ENCODE measurements around the gene CENPE. TPM values are rescaled to one million over a fixed set of nuclear protein-coding genes. Genes with fewer than 3 reads are reported as not detected.

CENPE gene
- total and polyA plus RNA-seq, 2 donors (not counting 3 experiments of a cell fraction or from before 2014, with no cell fraction given): 1.7 to 50.8 TPM

GRCh38 chr4:103075435-103075893 is 122.7 kb downstream of the CENPE start:
- Histone ChIP-seq H3K9me1 (replicated peaks; ENCODE audit: control insufficient read depth, extremely low read depth, insufficient read depth, low read length) (no peaks in the 10 kb centered on the region), H3K9me3 (replicated peaks; ENCODE audit: control insufficient read depth, insufficient read depth, low read length) (no peaks in the 10 kb centered on the region), H3K4me1 (ENCODE audit: control insufficient read depth, extremely low read depth, insufficient read depth, low read length) (peaks cover 15% of the 10 kb centered on the region), H3K79me2 (ENCODE audit: control insufficient read depth, insufficient read depth, low read length) (peaks cover 47% of the 10 kb centered on the region), H4K20me1 (replicated peaks; ENCODE audit: control insufficient read depth, extremely low read depth, insufficient read depth, low read length) (peaks cover 3% of the 10 kb centered on the region), H3K9ac (replicated peaks; ENCODE audit: extremely low read depth, insufficient read depth, low read length) (peak overlapping the region; percentile 92), H3K27me3 (ENCODE audit: control insufficient read depth in 2 of 2, insufficient read depth in 2 of 2, low read length in 2 of 2) (no peaks in the 10 kb centered on the region), H2AFZ (ENCODE audit: low read depth, low read length) (peak overlapping the region; percentile 84), H3K4me3 (replicated peaks in 1 of 3; ENCODE audit: insufficient read depth in 1 of 3, low read depth in 1 of 3, low read length in 3 of 3) (peak overlapping the region; percentile 76 to 83 (median 79)), H3K4me2 (ENCODE audit: insufficient read depth, low read length) (peak overlapping the region; percentile 93), H3K36me3 (ENCODE audit: control insufficient read depth in 2 of 2, extremely low read depth in 1 of 2, insufficient read depth in 2 of 2, low read length in 2 of 2) (no peaks in the 10 kb centered on the region), H3K27ac (ENCODE audit: insufficient read depth, low read depth, low read length) (peak overlapping the region; percentile 92)
- ChIA-PET CTCF (interaction anchor here (0.6 to 1.7 kb wide), 4 partner anchors 8 to 645 kb away, joined by 3 to 8 read pairs (median 4); partner anchors contain the start of gene BDH2), POLR2A (interaction anchor here (0.6 kb wide), 1 partner anchor 490 kb away, joined by 3 read pairs; no protein-coding TSS in a partner anchor)
- intact Hi-C loops (cut with micrococcal nuclease) (loop anchor here (2.0 kb wide), 1 partner anchor 29 kb away; no protein-coding TSS in a partner anchor), dilution Hi-C loops (cut with MboI; ENCODE audit: extremely low pct_ligation_motif_present, low sequenced_read_pairs) (no loop called here)
- DNase-seq (ENCODE audit: low read depth, low spot score) (peak; percentile 55), FAIRE-seq (no peak)
- no peak for TF ChIP-seq MYC (IDR thresholded peaks at IDR 0.05; ENCODE audit: low read depth, low read length)
- no peak for TF ChIP-seq FOS (IDR thresholded peaks at IDR 0.05; ENCODE audit: borderline replicate concordance, insufficient read depth, low read length)
- no peak for TF ChIP-seq CTCF (IDR thresholded peaks at IDR 0.05; ENCODE audit: extremely low read depth in 1 of 2, insufficient read depth in 1 of 2, low read depth in 1 of 2, low read length in 2 of 2)
- TF ChIP-seq POLR2A (IDR thresholded peaks at IDR 0.05; ENCODE audit: low read depth, low read length): no peak
- no peak for TF ChIP-seq MAX (IDR thresholded peaks at IDR 0.05; ENCODE audit: insufficient read depth, insufficient read length)
- TF ChIP-seq JUN (IDR thresholded peaks at IDR 0.05; ENCODE audit: borderline replicate concordance, insufficient read depth, insufficient read length, low read depth): no peak
- TF ChIP-seq POLR2AphosphoS5 (IDR thresholded peaks at IDR 0.05; ENCODE audit: insufficient read depth, low read depth, low read length): no peak
- TF ChIP-seq EZH2 (IDR thresholded peaks at IDR 0.05; ENCODE audit: borderline replicate concordance, low read depth, low read length, severe bottlenecking): no peak
- no peak for TF ChIP-seq GATA2 (IDR thresholded peaks at IDR 0.05; ENCODE audit: insufficient read depth, insufficient read length, low read depth, low read length)
- BruUV-seq (replicated peaks): TSS peak; percentile 45

Data from endothelial cell of umbilical vein (primary cell).